Aorta (tissue), 5 donors: ENCODE results near the gene C16orf46. TPM values are rescaled to one million over a fixed set of nuclear protein-coding genes. Genes with fewer than 3 reads are reported as not detected.

ENCODE experiments used
- ATAC-seq: fragments of 200-7000 bp; cut with Tn5 transposase; one replicate; pipeline ENCODE4 v1.9.1; 2022; ENCODE audit warnings: moderate library complexity; ENCODE audit not compliant: low FRiP score
- DNase-seq, 2 donors: peaks; one replicate each; pipeline ENCODE4 v3.0.0-alpha.2; 2020
- H3K27ac ChIP-seq, 2 donors: one replicate each; pipeline ENCODE4 v1.5.1; 2013; ENCODE audit warnings: low read length in 2 of 2, mild to moderate bottlenecking in 2 of 2, moderate library complexity in 2 of 2, control low read depth in 1 of 2, inconsistent platforms in 1 of 2, low read depth in 1 of 2
- H3K27me3 ChIP-seq, 2 donors: one replicate each; pipeline ENCODE4 v1.6.1; 2013; ENCODE audit warnings: control low read depth in 1 of 2, low read length in 1 of 2, mild to moderate bottlenecking in 1 of 2, moderate library complexity in 1 of 2; ENCODE audit not compliant: insufficient read depth in 2 of 2, control insufficient read depth in 1 of 2
- H3K36me3 ChIP-seq, 2 donors: one replicate each; pipeline ENCODE4 v1.6.1; 2013; ENCODE audit warnings: control low read depth in 1 of 2, low read length in 1 of 2, mild to moderate bottlenecking in 1 of 2; ENCODE audit not compliant: insufficient read depth in 2 of 2, control insufficient read depth in 1 of 2
- H3K4me1 ChIP-seq, 2 donors: one replicate each; pipeline ENCODE4 v1.6.1; 2013; ENCODE audit warnings: low read length in 2 of 2, control low read depth in 1 of 2, mild to moderate bottlenecking in 1 of 2, moderate library complexity in 1 of 2; ENCODE audit not compliant: insufficient read depth in 2 of 2, control insufficient read depth in 1 of 2
- H3K4me3 ChIP-seq, 2 donors: one replicate each; pipeline ENCODE4 v1.5.1; 2013; ENCODE audit warnings: low read length in 2 of 2, control low read depth in 1 of 2, mild to moderate bottlenecking in 1 of 2
- H3K9me3 ChIP-seq: one replicate; pipeline ENCODE4 v1.6.1; 2013; ENCODE audit warnings: mild to moderate bottlenecking, low read length; ENCODE audit not compliant: control insufficient read depth
- WGBS, 2 donors: extraction: QIAGEN DNeasy Blood & Tissue Kit; methylation state at CpG; one replicate each; pipeline ENCODE4 v1.1.7; 2013; 5-methylcytosine and 5-hydroxymethylcytosine counted together
- intact Hi-C, 2 donors: fragments of 100-400 bp; cut with DNase I; formaldehyde crosslinking; loops; one replicate each; pipeline versions ENCODE4 v1.14.2 to v1.15.0; 2022
- polyA plus RNA-seq, 2 donors: library from polyadenylated mRNA; stranded (reverse); fragments of 200-250 nt; gene quantifications; one replicate each; pipeline ENCODE4 v1.2.3, GENCODE V29; 2013
- total RNA-seq, 2 donors: library from RNA; stranded (reverse); fragmentation: NEBNext Ultra II Directional; extraction: Animal tissue kit (Norgen Biotek cat#: 25700); gene quantifications; one replicate each; pipeline ENCODE4 v1.2.1, GENCODE V29; 2021
- donor health status: healthy with polysubstance abuse.
- donor health status: Bipolar disorder and iron deficiency.
- donor health status: DM: no; HTN: no; CAD: no.
- donor health status: DM: no; HTN: no; CAD: no.
- donor health status: DM: yes; HTN: yes; CAD: no.

Gene C16orf46
- total and polyA plus RNA-seq, 4 donors = 0.24 to 0.49 (median 0.35) TPM

DNA sequence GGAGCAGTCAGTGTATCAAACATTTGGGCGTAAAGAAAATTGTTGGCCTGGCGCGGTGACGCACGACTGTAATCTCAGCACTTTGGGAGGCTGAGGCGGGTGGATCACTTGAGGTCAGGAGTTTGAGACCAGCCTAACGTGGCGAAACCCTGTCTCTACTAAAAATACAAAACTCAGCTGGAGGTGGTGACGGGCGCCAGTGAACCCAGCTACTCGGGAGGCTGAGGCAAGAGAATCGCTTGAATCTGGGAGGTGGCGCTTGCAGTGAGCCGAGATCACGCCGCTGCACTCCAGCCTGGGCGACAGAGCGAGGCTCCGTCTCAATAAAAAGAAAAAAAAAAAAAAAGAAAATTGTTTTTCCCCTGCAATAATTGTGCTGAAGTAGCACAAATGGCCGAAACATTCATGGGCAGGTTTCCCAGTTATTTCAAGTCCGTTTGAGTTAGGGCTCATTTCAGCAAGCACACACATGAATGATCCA is 17.8 kb upstream of the C16orf46 start:
- no peaks in the 10 kb centered on the region for H3K9me3 ChIP-seq
- H3K4me3 ChIP-seq = peak overlapping the region in 1 of 2 donors; percentile 4
- no peaks in the 10 kb centered on the region for H3K36me3 ChIP-seq
- no peak overlapping the region for H3K27ac ChIP-seq
- H3K4me1 ChIP-seq = no peaks in the 10 kb centered on the region
- 68% methylated on average over 21 of the region's 21 CpGs for WGBS, 2 donors
- no peaks in the 10 kb centered on the region for H3K27me3 ChIP-seq
- intact Hi-C loops = loop anchor here (10.0 kb wide), 1 partner anchor 220 kb away; the partner anchor contains the start of gene GAN (in 2 of the 2)
- DNase-seq = no peak
- no peak for ATAC-seq

DNA sequence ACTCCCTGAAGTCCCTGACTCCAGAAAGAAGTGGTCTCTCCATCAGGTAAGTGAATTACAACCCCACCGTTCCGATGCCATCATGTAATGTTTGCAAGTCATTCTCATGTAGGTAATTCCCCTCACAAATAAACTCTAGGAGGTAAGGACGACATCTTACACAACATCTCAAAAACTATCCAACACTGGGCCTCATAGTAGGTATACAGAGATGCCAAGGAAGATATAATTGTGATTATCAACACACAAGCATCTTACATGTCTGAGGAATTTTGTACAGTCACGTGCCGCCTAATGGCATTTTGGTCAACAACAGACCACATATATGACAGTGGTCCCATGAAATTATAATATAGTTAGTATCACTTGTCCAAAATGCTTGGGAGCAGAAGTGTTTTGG is 11.8 kb upstream of the C16orf46 start:
- no peaks in the 10 kb centered on the region for H3K27me3 ChIP-seq
- H3K4me3 ChIP-seq = no peak overlapping the region
- no peaks in the 10 kb centered on the region for H3K9me3 ChIP-seq
- no peak overlapping the region for H3K27ac ChIP-seq
- intact Hi-C loops = no loop called here
- 95 to 96% methylated on average over 5 of the region's 5 CpGs for WGBS, 2 donors
- no peaks in the 10 kb centered on the region for H3K4me1 ChIP-seq
- ATAC-seq (no peak), DNase-seq (no peak)
- H3K36me3 ChIP-seq = no peaks in the 10 kb centered on the region

DNA sequence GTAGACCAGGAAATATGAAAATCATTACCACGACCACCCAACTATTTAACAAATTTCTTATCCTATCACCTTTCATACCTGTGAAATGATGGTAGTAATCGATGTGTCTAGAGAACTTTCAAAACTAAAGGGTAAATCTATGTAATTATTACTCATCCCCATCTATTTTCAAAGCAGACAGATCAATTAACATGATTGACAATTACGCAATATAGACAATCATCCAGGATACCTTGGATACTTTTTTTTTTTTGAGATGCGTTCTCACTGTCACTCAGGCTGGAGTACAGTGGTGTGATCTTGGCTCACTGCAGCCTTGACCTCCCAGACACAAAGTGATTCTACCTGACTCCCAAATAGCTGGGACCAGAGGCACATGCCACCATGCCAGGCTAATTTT is 4.0 kb upstream of the C16orf46 start:
- Histone ChIP-seq H3K27me3 (no peaks in the 10 kb centered on the region), H3K4me1 (no peaks in the 10 kb centered on the region), H3K36me3 (no peaks in the 10 kb centered on the region), H3K4me3 (no peak overlapping the region), H3K27ac (no peak overlapping the region), H3K9me3 (no peaks in the 10 kb centered on the region)
- WGBS, 2 donors = 95 to 98% methylated on average over 4 of the region's 4 CpGs
- intact Hi-C loops = no loop called here
- no peak for ATAC-seq
- no peak for DNase-seq

DNA sequence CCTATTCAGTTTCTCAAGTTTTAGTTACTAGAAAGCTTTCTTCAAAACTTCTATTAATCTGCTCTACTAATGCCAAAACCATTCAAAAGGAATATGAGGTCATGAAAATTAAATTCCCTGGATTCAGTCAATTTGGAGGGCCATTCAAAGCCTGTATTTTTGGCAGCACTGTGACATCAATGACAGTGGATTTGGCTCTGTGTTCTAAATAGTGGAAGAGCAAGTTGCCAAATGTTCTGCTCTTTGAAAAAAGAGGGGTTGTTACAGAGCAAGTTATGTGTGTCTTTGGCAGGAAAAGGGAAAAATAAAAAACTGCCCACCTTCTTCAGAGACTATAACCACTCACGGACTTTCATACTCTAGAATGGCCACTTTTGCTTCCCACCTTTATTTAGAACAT is 3.2 kb upstream of the C16orf46 start:
- Histone ChIP-seq H3K36me3 (no peaks in the 10 kb centered on the region), H3K27ac (no peak overlapping the region), H3K9me3 (no peaks in the 10 kb centered on the region), H3K4me1 (no peaks in the 10 kb centered on the region), H3K27me3 (no peaks in the 10 kb centered on the region), H3K4me3 (no peak overlapping the region)
- intact Hi-C loops = no loop called here
- DNase-seq = no peak
- ATAC-seq = no peak
- 76 to 87% methylated on average over 1 of the region's 1 CpG for WGBS, 2 donors

DNA sequence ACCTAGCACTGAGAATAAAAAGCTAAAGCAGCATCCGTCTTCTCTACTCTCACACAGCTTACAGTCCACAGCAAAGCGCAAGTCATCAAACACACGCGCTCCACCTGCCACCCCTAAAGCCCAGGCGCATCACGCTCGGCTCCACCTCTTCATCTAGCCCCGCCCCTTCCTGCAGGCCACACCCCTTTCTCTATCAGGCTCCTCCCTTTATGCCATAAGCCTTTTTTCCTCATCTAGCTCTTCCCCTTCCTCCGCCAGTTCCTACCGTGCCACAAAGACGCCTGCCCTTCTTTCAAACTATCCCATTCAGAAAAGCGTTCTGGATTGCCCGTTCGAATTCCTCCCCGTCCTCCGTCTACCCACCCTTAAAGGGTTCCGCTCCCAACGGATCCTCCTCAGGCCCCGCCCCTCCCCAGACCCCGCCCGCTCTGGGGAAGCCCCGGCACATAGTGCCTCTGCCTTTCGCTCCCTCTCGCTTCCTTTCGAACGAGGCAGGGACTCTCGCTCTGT is 417 bp downstream of the C16orf46 start:
- H3K27me3 ChIP-seq = no peaks in the 10 kb centered on the region
- H3K36me3 ChIP-seq = no peaks in the 10 kb centered on the region
- DNase-seq (peak; percentile 94 to 97), ATAC-seq (peak; percentile 96)
- H3K9me3 ChIP-seq = no peaks in the 10 kb centered on the region
- intact Hi-C loops = loop anchor here (1.0 to 5.0 kb wide), 3 partner anchors 20 to 69 kb away; partner anchors contain the start of genes ATMIN (in 2 of the 2), CENPN (in 1 of the 2) and GCSH (in 1 of the 2)
- H3K27ac ChIP-seq = peak overlapping the region in 1 of 2 donors; percentile 68
- H3K4me1 ChIP-seq = no peaks in the 10 kb centered on the region
- 1% methylated on average over 27 of the region's 27 CpGs for WGBS, 2 donors
- H3K4me3 ChIP-seq = peak overlapping the region; percentile 56 to 57

DNA sequence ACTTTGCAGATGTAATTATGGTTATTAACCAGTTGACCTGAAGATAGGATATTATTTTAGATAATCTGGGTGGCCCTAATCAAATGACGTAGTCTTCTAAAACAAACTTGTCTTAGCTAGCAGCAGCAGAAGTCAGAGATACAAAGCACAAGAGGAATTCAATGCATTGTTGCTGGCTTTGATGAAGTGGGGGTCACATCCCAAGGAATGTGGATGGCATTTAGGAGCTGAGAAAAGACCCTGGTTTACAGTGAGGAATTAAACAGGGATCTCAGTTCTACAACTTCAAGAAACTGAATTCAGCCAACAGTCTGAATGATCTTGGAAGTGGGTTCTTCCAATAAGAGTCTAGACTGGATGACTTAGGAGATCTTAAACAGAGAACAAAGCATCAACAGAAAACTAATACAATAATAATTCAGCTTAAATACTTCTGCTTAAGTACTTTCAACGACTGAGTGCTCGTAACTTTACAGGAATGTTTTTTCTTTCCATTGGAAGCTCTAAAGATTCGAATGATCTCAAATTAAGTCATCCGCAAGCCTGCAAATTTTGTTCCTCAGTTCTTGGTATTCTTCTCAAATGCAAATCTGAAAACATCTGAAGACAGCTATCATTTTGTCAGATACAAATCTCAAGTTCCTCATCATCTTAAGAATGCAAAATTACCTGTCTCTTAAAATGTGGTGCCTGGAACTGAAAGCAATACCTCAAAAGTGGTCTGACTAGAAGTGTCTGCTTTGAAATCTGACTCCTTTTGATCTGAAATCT is 3.3 kb downstream of the C16orf46 start:
- intact Hi-C loops = no loop called here
- Histone ChIP-seq H3K9me3 (no peaks in the 10 kb centered on the region), H3K36me3 (no peaks in the 10 kb centered on the region), H3K4me3 (no peak overlapping the region), H3K27me3 (peaks cover 0 to 2% of the 10 kb centered on the region in 2 donors), H3K4me1 (no peaks in the 10 kb centered on the region), H3K27ac (no peak overlapping the region)
- 71 to 73% methylated on average over 5 of the region's 5 CpGs for WGBS, 2 donors
- ATAC-seq = no peak
- DNase-seq = no peak

DNA sequence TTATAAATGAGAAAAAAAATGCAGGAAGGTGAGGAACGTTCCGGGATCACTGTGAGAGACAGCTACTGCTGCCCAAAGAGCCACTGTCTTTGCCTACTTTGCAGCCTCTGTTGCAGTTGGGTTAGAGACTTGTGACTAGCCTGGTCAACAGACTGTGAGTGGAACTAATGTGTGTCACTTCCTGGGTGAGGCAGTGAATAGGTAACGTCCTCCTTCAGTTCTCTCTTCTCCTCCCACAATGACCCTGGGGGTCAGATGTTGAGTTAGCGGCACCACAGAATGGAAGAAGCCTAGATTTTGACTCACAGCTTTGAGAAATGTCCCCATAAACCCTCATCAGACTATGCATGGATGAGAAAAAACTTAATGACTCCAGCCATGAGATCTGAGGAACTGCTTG is 5.2 kb downstream of the C16orf46 start:
- Histone ChIP-seq H3K27me3 (peaks cover 0 to 2% of the 10 kb centered on the region in 2 donors), H3K4me1 (no peaks in the 10 kb centered on the region), H3K4me3 (no peak overlapping the region), H3K36me3 (no peaks in the 10 kb centered on the region), H3K27ac (no peak overlapping the region), H3K9me3 (no peaks in the 10 kb centered on the region)
- WGBS, 2 donors = 80 to 84% methylated on average over 4 of the region's 4 CpGs
- no peak for DNase-seq
- no peak for ATAC-seq
- intact Hi-C loops = no loop called here

DNA sequence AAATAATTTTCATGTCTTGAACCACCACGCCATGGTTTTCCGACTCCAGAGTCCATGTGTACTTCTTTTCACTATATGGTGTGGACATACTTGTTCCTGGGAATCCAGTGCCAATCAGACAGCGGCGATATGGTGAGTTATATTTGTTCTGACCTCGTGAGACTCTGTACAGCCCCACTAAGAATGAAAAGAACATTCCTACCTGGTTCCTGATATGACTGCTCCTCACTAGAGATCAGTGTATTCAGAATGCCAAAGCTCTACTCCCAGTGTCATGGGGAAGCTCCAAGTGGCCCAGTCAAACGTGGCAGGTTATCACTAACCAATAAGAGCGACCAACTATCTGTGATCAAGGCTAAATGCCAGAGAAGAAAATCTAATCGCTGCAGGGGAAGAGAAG is 6.1 kb downstream of the C16orf46 start:
- Histone ChIP-seq H3K4me1 (no peaks in the 10 kb centered on the region), H3K27ac (no peak overlapping the region), H3K4me3 (no peak overlapping the region), H3K9me3 (no peaks in the 10 kb centered on the region), H3K36me3 (no peaks in the 10 kb centered on the region), H3K27me3 (peaks cover 0 to 2% of the 10 kb centered on the region in 2 donors)
- DNase-seq = no peak
- intact Hi-C loops = no loop called here
- WGBS, 2 donors = 78 to 79% methylated on average over 8 of the region's 8 CpGs
- no peak for ATAC-seq

DNA sequence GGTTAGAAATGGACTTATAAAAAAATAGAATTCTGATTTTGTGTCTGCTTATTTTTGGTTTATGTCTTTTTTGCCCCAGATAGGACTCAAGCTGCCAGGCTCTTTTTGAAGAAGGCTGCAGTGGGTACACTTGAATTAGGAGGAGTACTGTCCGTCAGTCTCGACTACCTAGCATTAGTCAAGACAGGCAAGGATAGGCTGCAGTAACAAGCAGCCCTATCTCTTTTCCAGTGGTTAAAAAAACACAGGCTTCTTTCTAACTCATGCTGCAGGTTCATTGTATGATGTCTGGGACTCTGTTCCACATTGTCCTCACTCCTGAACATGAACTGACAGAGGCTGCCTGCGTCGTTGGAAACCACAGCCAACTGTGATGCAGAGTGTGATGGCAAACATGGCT is 8.0 kb downstream of the C16orf46 start:
- intact Hi-C loops = no loop called here
- Histone ChIP-seq H3K36me3 (no peaks in the 10 kb centered on the region), H3K27ac (no peak overlapping the region), H3K27me3 (peaks cover 0 to 2% of the 10 kb centered on the region in 2 donors), H3K4me1 (no peaks in the 10 kb centered on the region), H3K4me3 (no peak overlapping the region), H3K9me3 (no peaks in the 10 kb centered on the region)
- ATAC-seq (no peak), DNase-seq (no peak)
- 72 to 77% methylated on average over 4 of the region's 4 CpGs for whole genome bisulfite sequencing, 2 donors
